SK-N-SH (cell line): ENCODE data around the gene ISCA1. TPM values are rescaled to one million over a fixed set of nuclear protein-coding genes. Genes with fewer than 3 reads are reported as not detected.
A peak's percentile ranks its signal among the peaks of the same experiment; 100 is the strongest.

Experiments
- CTCF ChIA-PET: fragments of 300-600, 350-600 bp; formaldehyde crosslinking; extraction: SDS; loops from one replicate; lab custom pipeline; 2021; lab: Yijun Ruan, JAX
- POLR2A ChIA-PET: fragments of 350-600 bp; sonication (Branson Sonifier 250); formaldehyde crosslinking; extraction: SDS; loops from one replicate; lab custom pipeline; 2020; ENCODE audit warnings: antibody characterized with exemption, inconsistent platforms; lab: Yijun Ruan, JAX
- DNase-seq: peaks from one replicate; pipeline ENCODE4 v3.0.0; 2012
- H2AFZ ChIP-seq: fragments of 200-600 bp; sonication (generic); 2 replicates; pipeline ENCODE4 v1.8.1; 2016; ENCODE audit warnings: antibody characterized with exemption, mild to moderate bottlenecking, low read depth
- H3F3A ChIP-seq: fragments of 200-600 bp; sonication (generic); replicated peaks from 2 replicates; pipeline ENCODE3; 2016; ENCODE audit warnings: antibody characterized with exemption, mild to moderate bottlenecking; ENCODE audit not compliant: insufficient read depth
- H3K27ac ChIP-seq, 2 experiments: fragments of 200-500 bp in 1 of 2; fragments of 200-600 bp in 1 of 2; sonication (Bioruptor generic) in 1 of 2; sonication (generic), shearing (Covaris generic) in 1 of 2; 2 replicates each; pipeline versions ENCODE4 v1.5.1 to v1.6.1; 2014 to 2016; ENCODE audit warnings: low read depth in 2 of 2, inconsistent platforms in 1 of 2, low read length in 1 of 2, mild to moderate bottlenecking in 1 of 2, mixed read lengths in 1 of 2
- H3K27me3 ChIP-seq: fragments of 200-600 bp; sonication (generic), shearing (Covaris generic); 2 replicates; pipeline ENCODE4 v1.6.1; 2016; ENCODE audit warnings: mixed run types; ENCODE audit not compliant: insufficient read depth
- H3K36me3 ChIP-seq, 2 experiments: fragments of 200-500 bp in 1 of 2; fragments of 200-600 bp in 1 of 2; sonication (Bioruptor generic) in 1 of 2; sonication (generic) in 1 of 2; replicated peaks in 1 of 2; 2 replicates each; pipeline versions ENCODE3 to v1.5.1; 2014 to 2016; ENCODE audit warnings: low read length in 1 of 2, mild to moderate bottlenecking in 1 of 2; ENCODE audit not compliant: insufficient read depth in 2 of 2, control insufficient read depth in 1 of 2
- H3K4me1 ChIP-seq, 2 experiments: fragments of 200-500 bp in 1 of 2; fragments of 200-600 bp in 1 of 2; sonication (Bioruptor generic) in 1 of 2; sonication (generic), shearing (Covaris generic) in 1 of 2; 2 replicates each; pipeline versions ENCODE4 v1.5.1 to v1.6.1; 2014 to 2016; ENCODE audit warnings: low read depth in 1 of 2, low read length in 1 of 2, mixed run types in 1 of 2; ENCODE audit not compliant: insufficient read depth in 2 of 2, control insufficient read depth in 1 of 2
- H3K4me2 ChIP-seq: fragments of 200-600 bp; sonication (generic), shearing (Covaris generic); 2 replicates; pipeline ENCODE4 v1.6.1; 2017; ENCODE audit warnings: mixed run types
- H3K4me3 ChIP-seq, 2 experiments: fragments of 200-500 bp in 1 of 2; fragments of 200-600 bp in 1 of 2; sonication (Bioruptor generic) in 1 of 2; sonication (generic), shearing (Covaris generic) in 1 of 2; 2 replicates each; pipeline versions ENCODE4 v1.5.1 to v1.8.1; 2014 to 2016; ENCODE audit warnings: low read depth in 2 of 2, inconsistent platforms in 1 of 2, low read length in 1 of 2, mild to moderate bottlenecking in 1 of 2, mixed read lengths in 1 of 2, moderate library complexity in 1 of 2
- H3K79me2 ChIP-seq: fragments of 200-600 bp; sonication (generic); 2 replicates; pipeline ENCODE4 v1.8.1; 2017; ENCODE audit warnings: mild to moderate bottlenecking; ENCODE audit not compliant: insufficient read depth
- H3K9ac ChIP-seq: fragments of 200-600 bp; sonication (generic); 2 replicates; pipeline ENCODE4 v1.6.1; 2017; ENCODE audit warnings: mixed run types
- H3K9me2 ChIP-seq: fragments of 200-600 bp; sonication (generic); 2 replicates; pipeline ENCODE4 v1.6.1; 2017; ENCODE audit warnings: mixed run types
- H3K9me3 ChIP-seq: fragments of 200-600 bp; sonication (generic); 2 replicates; pipeline ENCODE4 v1.6.1; 2017; ENCODE audit warnings: mixed run types, mild to moderate bottlenecking, moderate library complexity
- H4K20me1 ChIP-seq: fragments of 200-600 bp; sonication (generic); 2 replicates; pipeline ENCODE4 v1.6.1; 2017; ENCODE audit warnings: mild to moderate bottlenecking, mixed run types; ENCODE audit not compliant: insufficient read depth
- CHD2 ChIP-seq: fragments of 150-350 bp; IDR thresholded peaks from 2 replicates; pipeline ENCODE4 v1.6.1; 2018; ENCODE audit warnings: low read length; ENCODE audit not compliant: partially characterized antibody
- CTCF ChIP-seq: fragments of 200-600 bp; sonication (generic); IDR thresholded peaks from 2 replicates; pipeline ENCODE4 v1.6.1; 2017; ENCODE audit warnings: antibody characterized with exemption, mild to moderate bottlenecking, moderate library complexity
- EP300 ChIP-seq, 2 experiments: IDR thresholded peaks; 2 replicates each; pipeline versions ENCODE4 v1.4.0 to v1.6.1; 2012; ENCODE audit warnings: borderline replicate concordance in 1 of 2, low read depth in 1 of 2, low read length in 1 of 2
- FOXJ3 ChIP-seq: sonication (generic); formaldehyde crosslinking; IDR thresholded peaks from 2 replicates; pipeline ENCODE4 v1.5.1; 2020; ENCODE audit warnings: mild to moderate bottlenecking, missing genetic modification reagents
- FOXM1 ChIP-seq: IDR thresholded peaks from 2 replicates; pipeline ENCODE4 v1.4.0; 2012; ENCODE audit warnings: low read depth, mild to moderate bottlenecking
- IRF3 ChIP-seq: fragments of 150-350 bp; IDR thresholded peaks from 2 replicates; pipeline ENCODE4 v1.6.1; 2016; ENCODE audit warnings: mild to moderate bottlenecking, low read depth, low read length
- JUND ChIP-seq: IDR thresholded peaks from 2 replicates; pipeline ENCODE4 v1.4.0; 2012
- MAX ChIP-seq: IDR thresholded peaks from 2 replicates; pipeline ENCODE4 v1.4.0; 2012; ENCODE audit warnings: low read depth
- MXI1 ChIP-seq: IDR thresholded peaks from 2 replicates; pipeline ENCODE4 v1.6.1; 2012; ENCODE audit warnings: mild to moderate bottlenecking, low read depth, low read length, improper control_type of control experiment
- NRF1 ChIP-seq: IDR thresholded peaks from 2 replicates; pipeline ENCODE4 v1.6.1; 2012; ENCODE audit warnings: low read depth, mild to moderate bottlenecking, low read length
- POLR2AphosphoS5 ChIP-seq: IDR thresholded peaks from 2 replicates; pipeline ENCODE4 v1.6.1; 2012; ENCODE audit warnings: low read depth, low read length
- RCOR1 ChIP-seq: fragments of 150-350 bp; IDR thresholded peaks from 2 replicates; pipeline ENCODE4 v1.6.1; 2017; ENCODE audit warnings: antibody characterized with exemption, low read length
- REST ChIP-seq: IDR thresholded peaks from 2 replicates; pipeline ENCODE4 v1.6.1; 2012; ENCODE audit warnings: mild to moderate bottlenecking, low read depth, low read length, moderate library complexity
- RXRA ChIP-seq: IDR thresholded peaks from 2 replicates; pipeline ENCODE4 v1.4.0; 2012; ENCODE audit warnings: low read depth, mild to moderate bottlenecking, borderline replicate concordance
- SIN3A ChIP-seq: IDR thresholded peaks from 2 replicates; pipeline ENCODE4 v1.6.1; 2012; ENCODE audit warnings: low read depth, mild to moderate bottlenecking, low read length, moderate library complexity, borderline replicate concordance
- TCF12 ChIP-seq: IDR thresholded peaks from 2 replicates; pipeline ENCODE4 v1.4.0; 2012
- TEAD4 ChIP-seq: IDR thresholded peaks from 2 replicates; pipeline ENCODE4 v1.4.0; 2012; ENCODE audit warnings: mild to moderate bottlenecking, borderline replicate concordance; ENCODE audit not compliant: insufficient read depth
- YY1 ChIP-seq: IDR thresholded peaks from 2 replicates; pipeline ENCODE4 v1.4.0; 2012; ENCODE audit warnings: low read depth, mild to moderate bottlenecking
- WGBS: methylation state at CpG from one replicate; pipeline ENCODE4 v1.1.6; 2017; ENCODE audit warnings: low lambda C conversion rate; 5-methylcytosine and 5-hydroxymethylcytosine counted together
- polyA plus RNA-seq, 3 experiments: library from polyadenylated mRNA; depleted of rRNA; stranded (reverse); fragments of >200 nt; gene quantifications; 2 replicates each; pipeline ENCODE4 v1.2.3, GENCODE V29; 2012

The ISCA1 gene
- polyA plus RNA-seq, 1 of the 3 experiments (the other 2 are of a cell fraction) = 10.9 TPM

- Histone ChIP-seq H3K4me3 (peak overlapping the region; percentile 91 to 93), H3F3A (no peaks in the 10 kb centered on the region), H3K79me2 (peaks cover 38% of the 10 kb centered on the region), H3K4me2 (peak overlapping the region; percentile 89), H4K20me1 (no peaks in the 10 kb centered on the region)
- CTCF ChIA-PET = interaction anchor here (0.8 to 1.2 kb wide), 3 partner anchors 26 to 341 kb away, joined by 3 read pairs; no protein-coding TSS in a partner anchor
- TF ChIP-seq FOXM1 (no peak), CHD2 (no peak), YY1 (no peak)
- TF ChIP-seq, all 33 proteins: peak for 0
- Histone ChIP-seq H3K9me2 (no peaks in the 10 kb centered on the region), H3K27ac (peak overlapping the region; percentile 73 to 89; a peak in 3 of 4 replicates), H3K4me1 (peaks cover 7 to 18% of the 10 kb centered on the region in 2 experiments; a peak in 3 of 4 replicates), H3K9ac (peak overlapping the region; percentile 92), H3K27me3 (no peaks in the 10 kb centered on the region), H3K9me3 (no peaks in the 10 kb centered on the region), H2AFZ (peak overlapping the region; percentile 88), H3K36me3 (peaks cover 20% of the 10 kb centered on the region in 2 experiments)
- WGBS = 12% methylated on average over 12 of the region's 12 CpGs
- POLR2A ChIA-PET = interaction anchor here (0.6 to 1.0 kb wide), 3 partner anchors 9 to 185 kb away, joined by 3 to 4 read pairs (median 3); no protein-coding TSS in a partner anchor
- DNase-seq = no peak
Observed at GRCh38 chr9:86282979-86283535, 719 bp upstream of the ISCA1 start.

GRCh38 chr9:86281593-86282076 is 703 bp downstream of the ISCA1 start:
- DNase-seq = no peak
- H3K9ac ChIP-seq = peak overlapping the region; percentile 92
- no peaks in the 10 kb centered on the region for H4K20me1 ChIP-seq
- H3K27ac ChIP-seq = peak overlapping the region; percentile 89 to 94
- H3K79me2 ChIP-seq = peaks cover 52% of the 10 kb centered on the region
- peaks cover 13 to 14% of the 10 kb centered on the region in 2 experiments for H3K36me3 ChIP-seq
- no peaks in the 10 kb centered on the region for H3K9me3 ChIP-seq
- peaks cover 7 to 18% of the 10 kb centered on the region in 2 experiments; a peak in 3 of 4 replicates for H3K4me1 ChIP-seq
- peak overlapping the region; percentile 91 to 93 for H3K4me3 ChIP-seq
- H2AFZ ChIP-seq = peak overlapping the region; percentile 88
- H3K9me2 ChIP-seq = no peaks in the 10 kb centered on the region
- H3K4me2 ChIP-seq = peak overlapping the region; percentile 89
- POLR2A ChIA-PET = interaction anchor here (1.0 kb wide), 1 partner anchor 183 kb away, joined by 3 read pairs; no protein-coding TSS in a partner anchor
- H3F3A ChIP-seq = no peaks in the 10 kb centered on the region
- CTCF ChIA-PET = interaction anchor here (0.7 kb wide), 1 partner anchor 77 kb away, joined by 3 read pairs; no protein-coding TSS in a partner anchor
- 2% methylated on average over 7 of the region's 31 CpGs for WGBS
- H3K27me3 ChIP-seq = no peaks in the 10 kb centered on the region
- TF ChIP-seq MXI1 (no peak), NRF1 (no peak), TEAD4 (no peak), CHD2 (no peak), YY1 (no peak), CTCF (no peak), JUND (no peak), REST (no peak), RXRA (no peak; the same call in 1 of the 2 replicates), MAX (no peak), RCOR1 (no peak), FOXJ3 (CRISPR knock-in tag) (no peak), SIN3A (no peak), POLR2AphosphoS5 (no peak), EP300 (IDR thresholded peaks at IDR 0.05; ENCODE audit: borderline replicate concordance in 1 of 2, low read depth in 1 of 2, low read length in 1 of 2) (no peak), IRF3 (no peak), TCF12 (no peak)
